Stomach (tissue), 9 donors: Measurements from ENCODE around the gene STK39. TPM values are rescaled to one million over a fixed set of nuclear protein-coding genes. Genes with fewer than 3 reads are reported as not detected.
A peak's percentile ranks its signal among the peaks of the same experiment; 100 is the strongest.

ENCODE experiments used
- DNase-seq, 2 donors: peaks; one replicate each; pipeline versions ENCODE4 v3.0.0 to v3.0.0-alpha.2; 2013 to 2019
- H3K27ac ChIP-seq, 5 donors: fragments of 200-600 bp in 4 of 5; sonication (generic) in 4 of 5; one replicate each; pipeline ENCODE4 v1.5.1; 2013 to 2019; ENCODE audit warnings: mild to moderate bottlenecking in 1 of 5, moderate library complexity in 1 of 5
- H3K27me3 ChIP-seq, 3 donors: fragments of 200-600 bp; sonication (generic); one replicate each; pipeline ENCODE4 v1.5.1; 2017 to 2019; ENCODE audit warnings: mixed run types in 1 of 3
- H3K36me3 ChIP-seq, 4 donors: fragments of 200-600 bp; sonication (generic); 1 replicate in 3 of 4; 2 replicates in 1 of 4; pipeline ENCODE4 v1.5.1; 2016 to 2019
- H3K4me1 ChIP-seq, 4 donors: fragments of 200-600 bp; sonication (generic); one replicate each; pipeline ENCODE4 v1.5.1; 2016 to 2019
- H3K4me3 ChIP-seq, 4 donors: fragments of 200-600 bp; sonication (generic) in 3 of 4; one replicate each; pipeline ENCODE4 v1.5.1; 2016 to 2019; ENCODE audit warnings: mild to moderate bottlenecking in 1 of 4
- H3K9me3 ChIP-seq, 4 donors: fragments of 200-600 bp; sonication (generic); one replicate each; pipeline ENCODE4 v1.5.1; 2016 to 2019
- CTCF ChIP-seq, 7 experiments: fragments of 450-650 bp in 4 of 7; fragments of 200-600 bp in 3 of 7; sonication (generic) in 3 of 7; IDR thresholded peaks; one replicate each; pipeline ENCODE4 v1.5.1; 2016 to 2019; ENCODE audit warnings: antibody characterized with exemption in 7 of 7, control low read depth in 2 of 7, mild to moderate bottlenecking in 1 of 7
- EP300 ChIP-seq: sonication (generic); formaldehyde crosslinking; IDR thresholded peaks from one replicate; pipeline ENCODE4 v1.6.1; 2017; ENCODE audit warnings: antibody characterized with exemption
- POLR2A ChIP-seq, 4 donors: fragments of 450-650 bp; IDR thresholded peaks; one replicate each; pipeline ENCODE4 v1.6.1; 2016; ENCODE audit warnings: antibody characterized with exemption in 4 of 4, control low read depth in 2 of 4, mild to moderate bottlenecking in 1 of 4, moderate library complexity in 1 of 4
- POLR2AphosphoS5 ChIP-seq, 3 donors: sonication (generic); formaldehyde crosslinking; IDR thresholded peaks; one replicate each; pipeline ENCODE4 v1.6.1; 2016; ENCODE audit warnings: antibody characterized with exemption in 3 of 3
- WGBS, 5 donors: extraction: QIAGEN DNeasy Blood & Tissue Kit in 3 of 5; methylation state at CpG; one replicate each; pipeline versions ENCODE4 v1.1.5 to v1.1.7; 2013 to 2018; 5-methylcytosine and 5-hydroxymethylcytosine counted together
- intact Hi-C: fragments of 100-400 bp; cut with DNase I; formaldehyde crosslinking; loops from one replicate; pipeline ENCODE4 v1.15.1; 2023; ENCODE audit warnings: low total_unique reads
- polyA plus RNA-seq, 3 donors: library from polyadenylated mRNA; stranded (reverse); fragments of 200-250 nt; gene quantifications; one replicate each; pipeline ENCODE4 v1.2.3, GENCODE V29; 2013
- total RNA-seq, 5 donors: library from RNA; depleted of rRNA; stranded (reverse); fragments of >200 nt; gene quantifications; one replicate each; pipeline versions ENCODE4 v1.1.0 to v1.2.3, GENCODE V29; 2014 to 2016
- donor health status: healthy with polysubstance abuse.
- donor health status: Bipolar disorder and iron deficiency.
- donor health status: healthy.

STK39 gene
- total and polyA plus RNA-seq, 8 donors: 18.3 to 60.7 (median 33.3) TPM

DNA sequence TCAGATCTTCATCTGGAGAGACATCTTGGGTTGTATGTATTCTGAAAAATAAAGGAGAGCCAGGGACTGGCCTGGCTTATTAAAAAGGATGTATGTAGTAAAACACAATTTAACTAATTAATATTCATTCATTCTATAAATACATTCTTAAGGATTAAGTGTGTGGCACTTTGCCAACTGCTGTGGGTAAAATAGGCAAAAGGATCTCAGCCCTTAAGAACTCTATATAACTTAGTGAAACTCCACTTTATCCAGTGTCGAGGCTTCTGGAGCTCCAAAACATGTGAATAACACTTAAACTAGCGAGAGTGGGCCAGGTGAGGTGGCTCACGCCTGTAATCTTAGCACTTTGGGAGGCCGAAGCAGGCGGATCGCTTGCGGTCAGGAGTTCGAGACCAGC lies 7.7 kb upstream of the STK39 start:
- TF ChIP-seq CTCF (IDR thresholded peaks at IDR 0.05): no peak
- no peak for TF ChIP-seq POLR2AphosphoS5 (IDR thresholded peaks at IDR 0.05)
- TF ChIP-seq EP300: no peak
- TF ChIP-seq POLR2A (IDR thresholded peaks at IDR 0.05): no peak
- intact Hi-C loops: no loop called here
- H3K4me1 ChIP-seq: peaks cover 0 to 27% (median 12%) of the 10 kb centered on the region in 4 donors
- H3K27me3 ChIP-seq: no peaks in the 10 kb centered on the region
- H3K9me3 ChIP-seq: peaks cover 0 to 17% (median 11%) of the 10 kb centered on the region in 4 donors
- peak overlapping the region in 2 of 5 donors; percentile 68 to 80 for H3K27ac ChIP-seq
- no peaks in the 10 kb centered on the region for H3K36me3 ChIP-seq
- DNase-seq: no peak
- WGBS, 5 donors: 92 to 99% (median 97%) methylated on average over 8 of the region's 8 CpGs
- H3K4me3 ChIP-seq: no peak overlapping the region

GRCh38 chr2:168254158-168254935 lies 7.0 kb upstream of the STK39 start:
- Histone ChIP-seq H3K27ac (no peak overlapping the region), H3K36me3 (no peaks in the 10 kb centered on the region), H3K4me1 (peaks cover 0 to 27% (median 12%) of the 10 kb centered on the region in 4 donors), H3K9me3 (peaks cover 0 to 9% (median 7%) of the 10 kb centered on the region in 4 donors), H3K27me3 (no peaks in the 10 kb centered on the region), H3K4me3 (no peak overlapping the region)
- no peak for DNase-seq
- 70 to 83% (median 78%) methylated on average over 3 of the region's 3 CpGs for WGBS, 5 donors
- no peak for TF ChIP-seq CTCF (IDR thresholded peaks at IDR 0.05)
- TF ChIP-seq EP300: no peak
- TF ChIP-seq POLR2A (IDR thresholded peaks at IDR 0.05): no peak
- no peak for TF ChIP-seq POLR2AphosphoS5 (IDR thresholded peaks at IDR 0.05)
- intact Hi-C loops: no loop called here

- 76 to 89% (median 86%) methylated on average over 2 of the region's 2 CpGs for WGBS, 5 donors
- no peak for DNase-seq
- intact Hi-C loops: no loop called here
- Histone ChIP-seq H3K36me3 (no peaks in the 10 kb centered on the region), H3K4me3 (no peak overlapping the region), H3K27ac (no peak overlapping the region), H3K4me1 (peaks cover 0 to 33% (median 14%) of the 10 kb centered on the region in 4 donors), H3K9me3 (no peaks in the 10 kb centered on the region), H3K27me3 (no peaks in the 10 kb centered on the region)
- TF ChIP-seq EP300 (no peak), POLR2A (IDR thresholded peaks at IDR 0.05) (no peak), CTCF (IDR thresholded peaks at IDR 0.05) (no peak), POLR2AphosphoS5 (IDR thresholded peaks at IDR 0.05) (no peak)
Observed at GRCh38 chr2:168253379-168253778, 6.0 kb upstream of the STK39 start.

- intact Hi-C loops: no loop called here
Observed at GRCh38 chr2:168252976-168253375, 5.6 kb upstream of the STK39 start.

More at GRCh38 chr2:168252976-168253375, 5.6 kb upstream of the STK39 start:
- no peaks in the 10 kb centered on the region for H3K36me3 ChIP-seq
- no peak for TF ChIP-seq POLR2AphosphoS5 (IDR thresholded peaks at IDR 0.05)
- no peak for TF ChIP-seq POLR2A (IDR thresholded peaks at IDR 0.05)
- TF ChIP-seq CTCF (IDR thresholded peaks at IDR 0.05): no peak
- no peak for TF ChIP-seq EP300
- no peaks in the 10 kb centered on the region for H3K9me3 ChIP-seq
- no peak for DNase-seq
- no peak overlapping the region for H3K27ac ChIP-seq
- H3K4me1 ChIP-seq: peaks cover 0 to 37% (median 16%) of the 10 kb centered on the region in 4 donors
- no peak overlapping the region for H3K4me3 ChIP-seq
- H3K27me3 ChIP-seq: no peaks in the 10 kb centered on the region
